ENCODE measurements around the gene ENGASE.

Gene ENGASE

GRCh38 chr17:79039886-79040285, 34.7 kb upstream of the ENGASE start:
- FAIRE-seq, result no peak

GRCh38 chr17:79041041-79041570, 33.5 kb upstream of the ENGASE start:
- FAIRE-seq, result no peak

DNA sequence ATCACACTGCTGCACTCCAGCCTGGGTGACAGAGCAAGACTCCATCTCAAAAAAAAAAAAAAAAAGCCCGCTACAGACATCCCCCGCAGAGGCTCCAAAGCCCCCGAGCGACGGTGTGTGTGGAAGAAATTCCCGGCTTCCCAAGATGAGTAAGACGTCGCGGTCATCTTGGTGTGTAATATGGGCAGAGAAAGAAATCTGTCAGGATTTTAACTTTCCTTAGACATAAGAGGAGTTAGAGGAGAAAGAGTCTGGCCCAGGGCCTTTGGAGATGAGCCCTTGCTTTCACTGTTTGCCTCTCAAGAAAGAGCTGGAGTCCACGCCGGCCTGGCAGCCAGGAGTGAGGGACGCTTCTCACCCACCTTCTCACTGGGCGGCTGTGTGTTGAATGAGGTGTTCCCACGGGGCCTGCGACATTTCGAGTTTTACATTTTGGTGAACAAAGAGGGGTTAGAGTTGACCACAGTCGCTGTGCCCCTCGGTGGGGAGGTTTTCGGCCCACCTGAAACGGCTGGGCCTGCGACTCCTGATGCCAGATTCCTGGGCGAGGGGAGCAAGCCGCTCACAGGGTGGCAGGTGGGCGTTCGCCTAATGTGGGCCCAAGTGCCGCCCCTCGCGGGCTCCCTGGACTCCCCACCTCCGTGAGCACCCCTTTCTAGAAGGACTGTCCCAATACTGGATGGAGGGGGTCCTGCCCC, 32.8 kb upstream of the ENGASE start:
- FAIRE-seq, result no peak

DNA sequence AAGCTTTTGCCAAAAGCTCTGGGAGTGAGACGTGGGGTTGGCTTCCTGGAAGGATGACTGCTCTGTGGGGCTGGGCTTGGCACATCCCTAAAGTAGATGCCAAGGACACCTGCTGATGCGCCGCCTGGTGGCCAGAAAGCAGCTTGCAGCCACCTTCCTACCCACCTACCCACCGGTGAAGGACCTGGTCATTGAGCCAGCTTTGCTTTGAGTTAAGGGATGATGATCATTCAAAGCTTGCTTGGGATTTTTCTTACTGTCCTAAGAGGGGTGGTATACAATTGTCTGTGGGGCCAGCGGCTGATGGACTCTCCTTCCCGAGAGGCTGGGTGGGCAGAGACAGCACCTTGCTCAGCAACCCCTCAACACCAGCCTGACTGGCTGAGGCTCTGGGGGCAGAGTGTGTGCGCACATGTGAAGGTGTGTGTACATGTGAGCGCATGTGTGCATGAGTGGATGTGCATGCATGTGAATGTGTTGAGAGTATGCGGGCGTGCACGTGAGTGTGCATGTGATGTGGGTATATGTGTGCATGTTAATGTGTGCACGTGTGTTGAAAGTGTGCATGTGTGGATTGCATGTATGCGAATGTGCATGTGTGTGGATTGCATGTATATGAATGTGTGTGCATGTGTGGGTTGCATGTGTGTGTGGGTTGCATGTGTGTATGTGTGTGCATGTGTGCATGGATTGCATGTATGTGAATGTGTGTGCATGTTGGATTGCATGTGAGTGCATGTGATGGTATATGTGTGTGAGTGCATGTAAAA, 32.0 kb upstream of the ENGASE start:
- FAIRE-seq, result no peak

GRCh38 chr17:79043191-79043930, 31.3 kb upstream of the ENGASE start:
- FAIRE-seq, result no peak

DNA sequence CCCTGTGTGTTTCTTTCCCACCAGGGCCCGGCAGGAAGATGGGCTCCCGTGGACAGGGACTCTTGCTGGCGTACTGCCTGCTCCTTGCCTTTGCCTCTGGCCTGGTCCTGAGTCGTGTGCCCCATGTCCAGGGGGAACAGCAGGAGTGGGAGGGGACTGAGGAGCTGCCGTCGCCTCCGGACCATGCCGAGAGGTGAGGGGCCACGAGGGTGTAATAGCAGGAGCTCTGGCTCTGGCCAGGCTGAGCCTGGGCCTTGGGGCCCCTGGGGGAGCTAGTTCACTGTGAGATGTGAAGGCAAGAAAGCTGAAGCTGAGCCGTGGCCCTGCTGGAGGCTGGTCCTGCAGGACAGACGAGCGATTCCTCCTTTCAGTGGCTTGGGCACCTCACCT, 30.7 kb upstream of the ENGASE start:
- FAIRE-seq, result no peak

DNA sequence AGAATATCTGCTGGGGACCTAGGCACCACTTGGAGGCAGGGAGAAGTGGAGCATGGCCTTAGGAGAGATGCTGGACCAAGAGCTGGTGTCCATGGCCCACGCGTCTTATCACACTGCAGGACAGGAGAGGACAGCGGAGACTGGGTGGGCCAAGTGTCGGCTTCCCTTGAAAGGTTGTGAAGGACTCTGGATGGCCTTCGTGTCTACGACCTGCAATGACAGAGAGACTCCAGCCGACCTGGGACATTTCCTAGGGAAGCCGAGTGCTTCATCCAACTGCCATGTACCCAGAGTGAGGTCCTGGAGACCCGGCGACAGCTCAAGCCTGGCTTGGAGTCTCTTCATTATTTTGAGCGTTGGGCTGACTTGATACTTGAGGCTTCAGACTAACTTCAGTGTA, 30.2 kb upstream of the ENGASE start:
- no peak for FAIRE-seq

DNA sequence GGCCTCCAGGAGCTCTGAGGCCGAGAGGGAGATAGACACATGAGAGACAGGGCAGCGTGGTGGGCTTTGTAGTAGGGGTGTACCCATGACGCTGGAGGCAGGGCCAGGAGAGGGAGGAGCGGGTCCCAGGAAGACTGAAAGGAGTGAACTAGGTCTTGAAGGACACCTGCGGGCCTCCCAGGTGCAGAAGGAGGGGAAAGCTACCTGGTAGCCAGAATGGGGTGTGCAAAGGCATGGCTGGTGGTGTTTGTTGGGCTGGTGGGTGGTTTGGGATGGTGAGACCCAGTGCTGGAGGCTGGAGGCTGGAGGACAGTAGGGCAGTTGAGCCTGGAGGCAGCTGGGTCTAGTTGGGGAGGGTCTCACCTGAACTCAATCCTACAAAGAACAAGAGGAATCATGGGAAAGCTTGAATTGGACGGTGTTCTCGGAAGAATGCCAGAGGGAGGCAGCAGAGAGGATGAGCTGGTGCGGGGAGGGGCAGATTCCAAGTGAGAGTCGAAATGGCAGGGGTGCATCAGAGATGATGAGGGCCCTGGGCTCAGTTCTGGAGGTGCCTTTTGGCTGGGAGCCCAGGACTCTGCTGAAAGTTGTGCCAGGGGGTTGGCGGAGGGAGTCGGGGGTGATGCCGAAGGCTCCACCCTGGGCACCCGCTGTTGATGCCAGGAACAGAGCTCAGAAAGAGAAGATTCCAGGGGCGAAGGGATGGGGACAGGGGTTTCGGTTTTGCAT, 29.5 kb upstream of the ENGASE start:
- FAIRE-seq, result no peak

DNA sequence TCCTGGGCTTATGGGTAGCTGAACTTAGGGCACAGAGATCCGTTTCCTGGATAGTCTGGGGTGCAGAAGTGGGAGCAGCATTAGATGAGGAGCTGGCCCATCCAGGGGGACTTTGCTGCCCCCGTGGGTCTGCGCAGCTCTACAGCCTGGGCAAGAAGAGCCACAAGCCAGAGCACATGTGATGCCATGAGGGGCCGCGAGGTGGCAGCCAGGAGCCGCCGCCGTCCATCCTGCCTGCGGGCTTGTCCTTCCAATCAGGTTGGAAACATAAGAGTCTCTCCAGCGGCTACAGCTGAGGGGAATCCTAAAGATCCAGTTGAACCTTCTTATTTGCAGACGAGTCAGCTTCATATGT, 28.8 kb upstream of the ENGASE start:
- FAIRE-seq, result peak; percentile 21

DNA sequence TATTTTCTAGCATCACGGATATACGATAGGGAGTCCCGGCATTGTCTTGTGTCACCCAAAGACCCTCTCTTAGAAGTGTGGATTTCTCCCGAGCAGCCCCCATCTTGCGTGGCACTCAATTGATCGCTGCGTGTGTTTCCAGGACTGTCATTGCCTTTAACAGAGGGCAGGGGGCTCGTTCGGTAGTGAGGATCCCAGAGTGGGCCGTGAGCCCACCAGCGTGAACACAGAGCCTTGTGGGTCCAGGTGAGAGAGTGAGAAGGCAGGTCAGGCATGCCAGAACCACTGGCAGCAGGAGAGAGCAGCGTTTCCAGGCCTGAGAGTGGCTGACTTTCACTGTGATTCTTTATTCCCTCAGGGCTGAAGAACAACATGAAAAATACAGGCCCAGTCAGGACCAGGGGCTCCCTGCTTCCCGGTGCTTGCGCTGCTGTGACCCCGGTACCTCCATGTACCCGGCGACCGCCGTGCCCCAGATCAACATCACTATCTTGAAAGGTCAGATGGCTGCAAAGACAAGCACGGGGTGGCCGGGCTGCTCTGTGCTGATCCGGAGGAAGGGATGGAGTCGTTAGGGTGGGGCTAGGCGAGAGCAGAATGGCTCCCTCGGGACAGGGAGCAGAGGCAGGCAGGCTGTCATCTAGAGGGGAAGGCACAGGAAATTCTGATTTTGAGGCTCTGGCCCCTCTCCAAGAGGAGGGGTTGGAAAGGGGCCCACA, 28.3 kb upstream of the ENGASE start:
- no peak for FAIRE-seq

DNA sequence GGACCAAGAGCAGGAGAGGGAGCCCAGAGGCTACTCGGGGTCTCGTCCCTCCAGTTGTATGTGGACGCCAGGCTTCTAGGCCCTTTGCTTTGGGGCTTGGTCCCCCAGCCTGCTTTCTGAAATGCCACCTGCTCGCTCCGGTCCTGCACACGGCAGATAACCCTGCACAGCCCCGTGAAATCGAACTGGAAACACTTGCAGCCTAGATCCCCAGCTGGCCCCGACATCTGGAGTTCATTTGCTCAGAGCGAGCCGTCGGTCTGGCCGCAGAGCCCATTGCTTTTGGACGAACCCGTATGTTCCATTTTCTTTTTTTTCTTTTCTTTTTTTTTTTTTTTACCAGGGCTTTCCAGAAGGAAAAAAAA, 27.7 kb upstream of the ENGASE start:
- FAIRE-seq, result no peak

GRCh38 chr17:79047291-79047920, 27.2 kb upstream of the ENGASE start:
- FAIRE-seq, result no peak

DNA sequence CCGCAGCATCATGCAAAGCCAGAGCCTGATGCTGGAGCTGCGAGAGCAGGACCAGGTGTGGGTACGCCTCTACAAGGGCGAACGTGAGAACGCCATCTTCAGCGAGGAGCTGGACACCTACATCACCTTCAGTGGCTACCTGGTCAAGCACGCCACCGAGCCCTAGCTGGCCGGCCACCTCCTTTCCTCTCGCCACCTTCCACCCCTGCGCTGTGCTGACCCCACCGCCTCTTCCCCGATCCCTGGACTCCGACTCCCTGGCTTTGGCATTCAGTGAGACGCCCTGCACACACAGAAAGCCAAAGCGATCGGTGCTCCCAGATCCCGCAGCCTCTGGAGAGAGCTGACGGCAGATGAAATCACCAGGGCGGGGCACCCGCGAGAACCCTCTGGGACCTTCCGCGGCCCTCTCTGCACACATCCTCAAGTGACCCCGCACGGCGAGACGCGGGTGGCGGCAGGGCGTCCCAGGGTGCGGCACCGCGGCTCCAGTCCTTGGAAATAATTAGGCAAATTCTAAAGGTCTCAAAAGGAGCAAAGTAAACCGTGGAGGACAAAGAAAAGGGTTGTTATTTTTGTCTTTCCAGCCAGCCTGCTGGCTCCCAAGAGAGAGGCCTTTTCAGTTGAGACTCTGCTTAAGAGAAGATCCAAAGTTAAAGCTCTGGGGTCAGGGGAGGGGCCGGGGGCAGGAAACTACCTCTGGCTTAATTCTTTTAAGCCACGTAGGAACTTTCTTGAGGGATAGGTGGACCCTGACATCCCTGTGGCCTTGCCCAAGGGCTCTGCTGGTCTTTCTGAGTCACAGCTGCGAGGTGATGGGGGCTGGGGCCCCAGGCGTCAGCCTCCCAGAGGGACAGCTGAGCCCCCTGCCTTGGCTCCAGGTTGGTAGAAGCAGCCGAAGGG, 26.4 kb upstream of the ENGASE start:
- FAIRE-seq, result no peak

GRCh38 chr17:79048826-79049755, 25.5 kb upstream of the ENGASE start:
- FAIRE-seq, result no peak

DNA sequence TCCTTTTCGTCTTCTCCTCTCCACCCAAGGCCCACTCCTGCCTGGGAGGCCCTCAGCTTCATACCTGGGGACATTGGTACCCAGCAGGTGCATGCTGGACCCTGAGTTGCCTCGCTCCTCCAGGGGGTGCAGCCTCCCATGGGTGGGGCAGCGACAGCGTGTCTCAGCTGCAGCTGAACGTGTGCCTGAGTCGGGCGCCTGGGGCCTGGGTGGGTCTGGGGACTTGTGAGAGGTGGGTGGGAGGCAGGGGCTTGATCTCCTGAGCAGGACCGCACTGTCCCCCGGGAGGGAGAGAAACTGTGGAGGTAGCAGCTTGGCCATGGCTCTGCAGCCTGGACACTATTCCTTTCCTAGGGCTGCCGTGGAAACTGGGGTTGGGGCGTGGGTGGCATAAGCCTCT, 24.8 kb upstream of the ENGASE start:
- no peak for FAIRE-seq

DNA sequence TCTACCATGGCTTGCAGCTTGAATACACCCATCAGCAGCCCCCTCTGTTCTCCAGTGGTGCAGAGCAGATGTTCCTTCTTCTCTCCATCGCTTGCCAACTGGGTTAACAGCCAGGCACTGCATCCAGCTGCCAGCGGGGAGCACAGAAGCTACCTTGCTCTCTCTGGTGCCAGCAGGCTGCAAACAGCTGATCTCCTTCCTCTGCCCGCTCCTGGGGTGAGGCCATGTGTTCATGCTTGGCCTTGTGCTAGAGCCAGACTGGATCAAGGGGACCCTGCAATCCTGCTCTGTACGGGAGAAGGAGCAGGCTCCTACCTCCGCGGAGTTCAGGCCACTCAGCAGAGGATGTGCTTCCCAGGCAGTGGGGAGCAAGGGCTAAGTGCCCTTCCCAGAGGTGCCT, 24.1 kb upstream of the ENGASE start:
- no peak for FAIRE-seq

DNA sequence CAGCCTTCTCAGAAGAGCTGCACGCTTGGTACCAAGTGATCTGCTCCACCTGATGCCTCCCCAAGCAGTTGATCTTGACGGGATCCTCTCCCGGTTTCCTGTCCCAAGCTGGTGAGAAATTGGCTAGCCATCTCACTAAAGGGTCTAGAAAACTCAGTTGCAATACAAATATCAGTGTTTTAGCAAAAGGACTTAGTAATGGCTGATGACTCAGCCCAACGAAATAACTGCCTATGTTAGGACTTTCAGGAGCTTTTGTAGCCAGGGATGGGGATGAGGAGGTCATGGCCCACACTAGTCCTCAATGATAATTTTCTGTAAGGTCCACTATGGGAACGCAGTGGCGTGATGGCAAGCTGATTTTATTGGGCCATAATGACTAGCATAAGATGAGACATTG, 23.3 kb upstream of the ENGASE start:
- FAIRE-seq, result no peak

DNA sequence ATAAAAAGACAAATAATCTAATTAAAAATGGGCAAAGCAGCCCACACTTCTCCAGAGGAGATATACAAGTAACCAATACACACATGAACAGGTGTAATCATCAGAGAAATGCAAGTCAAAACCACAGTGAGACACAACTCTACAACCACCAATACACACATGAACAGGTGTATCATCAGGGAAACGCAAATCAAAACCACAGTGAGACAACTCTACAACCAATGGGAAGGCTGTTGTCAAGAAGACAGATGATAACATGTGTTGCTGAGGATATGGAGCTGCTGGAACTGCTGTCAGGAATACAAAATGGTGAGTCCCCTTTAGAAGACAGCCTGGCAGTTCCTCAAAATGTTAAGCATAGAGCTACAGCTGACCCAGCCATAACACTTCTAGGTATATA, 22.5 kb upstream of the ENGASE start:
- FAIRE-seq, result no peak

GRCh38 chr17:79053251-79053925, 21.2 kb upstream of the ENGASE start:
- no peak for FAIRE-seq
